HepG2 (cell line): ENCODE data around the gene CPT1B. TPM values are rescaled to one million over a fixed set of nuclear protein-coding genes. Genes with fewer than 3 reads are reported as not detected.

Source experiments
- AGO1 ChIP-seq: fragments of 200-400 bp; formaldehyde crosslinking; IDR thresholded peaks from 2 replicates; pipeline ENCODE4 v1.6.1; 2017; ENCODE audit warnings: mild to moderate bottlenecking, low read depth, low read length, moderate library complexity; ENCODE audit not compliant: poor library complexity, severe bottlenecking
- CHD4 ChIP-seq: fragments of 200-600 bp; sonication (generic); IDR thresholded peaks from 2 replicates; pipeline ENCODE4 v1.7.0; 2017; ENCODE audit warnings: mild to moderate bottlenecking, low read length, borderline replicate concordance
- GFI1 ChIP-seq: sonication (generic); formaldehyde crosslinking; IDR thresholded peaks from 2 replicates; pipeline ENCODE4 v1.5.0; 2020; ENCODE audit warnings: missing genetic modification reagents, mild to moderate bottlenecking, borderline replicate concordance
- ISX ChIP-seq: sonication (generic); formaldehyde crosslinking; conservative IDR thresholded peaks from 2 replicates; pipeline ENCODE4 v1.5.0; 2020; ENCODE audit warnings: missing genetic modification reagents
- KDM4B ChIP-seq: sonication (generic); formaldehyde crosslinking; IDR thresholded peaks from 2 replicates; pipeline ENCODE4 v1.4.0; 2020; ENCODE audit warnings: missing genetic modification reagents
- KLF13 ChIP-seq: sonication (generic); formaldehyde crosslinking; IDR thresholded peaks from 2 replicates; pipeline ENCODE4 v1.4.0; 2020; ENCODE audit warnings: mild to moderate bottlenecking, missing genetic modification reagents
- LBX2 ChIP-seq: sonication (generic); formaldehyde crosslinking; IDR thresholded peaks from 2 replicates; pipeline ENCODE4 v1.5.0; 2020; ENCODE audit warnings: missing genetic modification reagents, mild to moderate bottlenecking, borderline replicate concordance
- PCBP2 ChIP-seq: fragments of 200-400 bp; formaldehyde crosslinking; optimal IDR thresholded peaks from 2 replicates; pipeline ENCODE3; 2018; ENCODE audit warnings: low read length, low read depth; ENCODE audit not compliant: poor library complexity, severe bottlenecking
- TP53 ChIP-seq: sonication (generic); formaldehyde crosslinking; conservative IDR thresholded peaks from 2 replicates; pipeline ENCODE4 v1.4.0; 2020; ENCODE audit warnings: missing genetic modification reagents
- YEATS2 ChIP-seq: sonication (generic); formaldehyde crosslinking; IDR thresholded peaks from 2 replicates; pipeline ENCODE4 v1.4.0; 2020; ENCODE audit warnings: missing genetic modification reagents, borderline replicate concordance
- ZFP91 ChIP-seq: sonication (generic); formaldehyde crosslinking; IDR thresholded peaks from 2 replicates; pipeline ENCODE4 v1.9.0; 2022; ENCODE audit warnings: missing genetic modification reagents, mild to moderate bottlenecking, borderline replicate concordance
- ZNF12 ChIP-seq: sonication (generic); formaldehyde crosslinking; IDR thresholded peaks from 2 replicates; pipeline ENCODE4 v1.5.0; 2020; ENCODE audit warnings: missing genetic modification reagents
- ZNF225 ChIP-seq: sonication (generic); formaldehyde crosslinking; IDR thresholded peaks from 2 replicates; pipeline ENCODE4 v1.4.0; 2020; ENCODE audit warnings: mild to moderate bottlenecking, missing genetic modification reagents
- ZNF235 ChIP-seq: sonication (generic); formaldehyde crosslinking; IDR thresholded peaks from 2 replicates; pipeline ENCODE4 v1.8.1; 2023; ENCODE audit warnings: mild to moderate bottlenecking, missing genetic modification reagents, borderline replicate concordance
- ZNF329 ChIP-seq: sonication (generic); formaldehyde crosslinking; IDR thresholded peaks from 2 replicates; pipeline ENCODE4 v1.9.0; 2021; ENCODE audit warnings: low read depth, mild to moderate bottlenecking, missing genetic modification reagents
- ZNF33B ChIP-seq: sonication (generic); formaldehyde crosslinking; IDR thresholded peaks from 2 replicates; pipeline ENCODE4 v1.5.1; 2020; ENCODE audit warnings: mild to moderate bottlenecking, missing genetic modification reagents
- ZNF576 ChIP-seq: sonication (generic); formaldehyde crosslinking; IDR thresholded peaks from 2 replicates; pipeline ENCODE4 v1.4.0; 2020; ENCODE audit warnings: mild to moderate bottlenecking, missing genetic modification reagents
- ZNF709 ChIP-seq: sonication (generic); formaldehyde crosslinking; IDR thresholded peaks from 2 replicates; pipeline ENCODE4 v1.5.0; 2020; ENCODE audit warnings: mild to moderate bottlenecking, missing genetic modification reagents
- ZNF737 ChIP-seq: sonication (generic); formaldehyde crosslinking; IDR thresholded peaks from 2 replicates; pipeline ENCODE4 v1.5.0; 2020; ENCODE audit warnings: missing genetic modification reagents, mild to moderate bottlenecking, borderline replicate concordance
- ZNF770 ChIP-seq: sonication (generic); formaldehyde crosslinking; IDR thresholded peaks from 2 replicates; pipeline ENCODE4 v1.5.0; 2020; ENCODE audit warnings: mild to moderate bottlenecking, missing genetic modification reagents
- ZNF776 ChIP-seq: sonication (generic); formaldehyde crosslinking; IDR thresholded peaks from 2 replicates; pipeline ENCODE4 v1.4.0; 2020; ENCODE audit warnings: mild to moderate bottlenecking, missing genetic modification reagents
- polyA plus RNA-seq, 8 experiments: library from polyadenylated mRNA; depleted of rRNA in 3 of 8; stranded (reverse) in 7 of 8; unstranded in 1 of 8; fragments of >200 nt; fragmentation: Illumina TruSeq in 4 of 8; extraction: Trizol in 4 of 8; gene quantifications; 2 replicates each; pipeline versions ENCODE4 v1.2.1 to v1.2.3, GENCODE V29; 2011 to 2016; ENCODE audit warnings: low read depth in 4 of 8, missing spikeins in 1 of 8, mixed read lengths in 1 of 8; ENCODE audit not compliant: insufficient read depth in 1 of 8
- total RNA-seq, 5 experiments: library from RNA; depleted of rRNA; stranded (reverse); fragments of >200 nt; fragmentation: Illumina TruSeq; extraction: Trizol; gene quantifications; 2 replicates each; pipeline ENCODE4 v1.2.3, GENCODE V29; 2016; ENCODE audit warnings: low read depth in 1 of 5
- TF ChIP-seq, protein P1 (sequence below): sonication (generic); formaldehyde crosslinking; IDR thresholded peaks from 2 replicates; pipeline ENCODE4 v1.4.0; 2020; ENCODE audit warnings: mild to moderate bottlenecking, missing genetic modification reagents, borderline replicate concordance
- TF ChIP-seq, protein P2 (sequence below): sonication (generic); formaldehyde crosslinking; IDR thresholded peaks from 2 replicates; pipeline ENCODE4 v1.8.1; 2023; ENCODE audit warnings: missing genetic modification reagents, mild to moderate bottlenecking, borderline replicate concordance

Gene CPT1B
- total and polyA plus RNA-seq, 2 of the 13 experiments (the other 11 are each of a cell fraction or from before 2014, with no cell fraction given), result 9.2 to 19.5 TPM

DNA sequence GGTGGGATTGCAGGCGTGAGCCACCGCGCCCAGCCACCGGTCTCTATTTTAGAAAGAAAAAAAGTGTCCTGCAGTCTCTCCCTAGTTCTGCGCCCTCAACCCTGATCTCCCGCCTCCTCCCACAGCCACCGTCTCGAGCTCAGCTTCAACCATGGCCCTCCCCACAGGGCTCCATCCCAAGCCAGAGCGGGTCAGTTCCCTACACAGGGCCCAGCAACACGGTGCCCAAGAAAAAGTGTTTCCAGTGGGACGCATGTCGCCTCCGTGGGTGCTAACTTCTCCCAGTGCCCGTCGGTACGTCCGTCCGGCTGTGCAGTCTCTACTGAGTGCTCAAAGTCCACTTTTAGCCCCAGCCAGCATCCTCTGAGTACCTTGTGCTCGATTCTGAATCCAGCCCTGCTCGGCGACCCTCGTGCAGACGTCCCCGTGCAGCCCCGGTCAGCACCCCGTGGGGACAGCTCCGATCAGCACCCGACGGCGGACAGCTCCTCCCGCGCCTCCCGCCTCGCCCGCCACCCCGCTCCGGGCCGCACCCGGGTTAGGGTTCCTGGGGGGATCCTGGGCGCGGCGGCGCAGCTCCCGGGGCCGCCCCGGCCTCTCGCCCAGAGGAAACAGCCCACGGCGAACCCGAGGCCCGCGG lies 21.7 kb upstream of the CPT1B start (continued):
- TF ChIP-seq ZNF709 (CRISPR knock-in tag), result peak; percentile 98
- TF ChIP-seq ZNF576 (CRISPR knock-in tag), result no peak
- TF ChIP-seq KLF13 (CRISPR knock-in tag), result peak; percentile 96
- no peak for TF ChIP-seq CHD4
- TF ChIP-seq, protein P1, sequence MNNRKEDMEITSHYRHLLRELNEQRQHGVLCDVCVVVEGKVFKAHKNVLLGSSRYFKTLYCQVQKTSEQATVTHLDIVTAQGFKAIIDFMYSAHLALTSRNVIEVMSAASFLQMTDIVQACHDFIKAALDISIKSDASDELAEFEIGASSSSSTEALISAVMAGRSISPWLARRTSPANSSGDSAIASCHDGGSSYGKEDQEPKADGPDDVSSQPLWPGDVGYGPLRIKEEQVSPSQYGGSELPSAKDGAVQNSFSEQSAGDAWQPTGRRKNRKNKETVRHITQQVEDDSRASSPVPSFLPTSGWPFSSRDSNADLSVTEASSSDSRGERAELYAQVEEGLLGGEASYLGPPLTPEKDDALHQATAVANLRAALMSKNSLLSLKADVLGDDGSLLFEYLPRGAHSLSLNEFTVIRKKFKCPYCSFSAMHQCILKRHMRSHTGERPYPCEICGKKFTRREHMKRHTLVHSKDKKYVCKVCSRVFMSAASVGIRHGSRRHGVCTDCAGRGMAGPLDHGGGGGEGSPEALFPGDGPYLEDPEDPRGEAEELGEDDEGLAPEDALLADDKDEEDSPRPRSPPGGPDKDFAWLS, result no peak
- peak; percentile 99 for TF ChIP-seq LBX2 (CRISPR knock-in tag)
- TF ChIP-seq PCBP2, result no peak
- peak; percentile 98 for TF ChIP-seq ZNF235
- TF ChIP-seq ZNF33B (CRISPR knock-in tag), result peak; percentile 95; the same call in 1 of the 2 replicates
- TF ChIP-seq AGO1, result no peak
- TF ChIP-seq ZNF776 (CRISPR knock-in tag), result peak; percentile 99
- TF ChIP-seq ZNF225 (CRISPR knock-in tag), result peak; percentile 98
- TF ChIP-seq ZFP91 (CRISPR knock-in tag), result peak; percentile 76
- peak; percentile 55; the same call in 1 of the 2 replicates for TF ChIP-seq ZNF770
- peak; percentile 79 for TF ChIP-seq GFI1 (CRISPR knock-in tag)
- TF ChIP-seq KDM4B, result peak; percentile 99
- peak; percentile 96 for TF ChIP-seq ZNF12
- TF ChIP-seq ZNF329 (CRISPR knock-in tag), result peak; percentile 91
- TF ChIP-seq YEATS2 (CRISPR knock-in tag), result peak; percentile 87
- TF ChIP-seq ZNF737, result peak; percentile 64; the same call in 1 of the 2 replicates
- TF ChIP-seq ISX (CRISPR knock-in tag), result peak; percentile 99
- peak; percentile 97 for TF ChIP-seq TP53 (CRISPR knock-in tag)
- TF ChIP-seq, protein P2, sequence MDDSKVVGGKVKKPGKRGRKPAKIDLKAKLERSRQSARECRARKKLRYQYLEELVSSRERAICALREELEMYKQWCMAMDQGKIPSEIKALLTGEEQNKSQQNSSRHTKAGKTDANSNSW (CRISPR knock-in tag), result peak; percentile 98
